GM13977 (cell line): ENCODE data around the gene RFT1.

Experiments used
- DNase-seq: peaks from one replicate; pipeline ENCODE4 v3.0.0; 2012; ENCODE audit warnings: low spot score
- CTCF ChIP-seq: IDR thresholded peaks from 2 replicates; pipeline ENCODE4 v1.5.1; 2012; ENCODE audit warnings: mild to moderate bottlenecking, control low read depth; ENCODE audit not compliant: insufficient read depth; ENCODE audit errors: extremely low read depth, missing control alignments
- in situ Hi-C: fragments of 300-500 bp; cut with MboI; formaldehyde crosslinking; loops from one replicate; pipeline ENCODE4 v1.12.0; 2022; ENCODE audit warnings: low sequenced_read_pairs, low pct_unique_long_range_greater_than_20kb, mixed read lengths, inconsistent platforms; ENCODE audit not compliant: unreplicated experiment

Gene RFT1

GRCh38 chr3:53092216-53092615 is 38.0 kb downstream of the RFT1 start:
- in situ Hi-C loops = no loop called here

GRCh38 chr3:53091011-53091410 is 39.2 kb downstream of the RFT1 start:
- no peak for DNase-seq
- TF ChIP-seq CTCF = no peak
- in situ Hi-C loops = no loop called here

More at GRCh38 chr3:53092216-53092615, 38.0 kb downstream of the RFT1 start:
- no peak for TF ChIP-seq CTCF
- DNase-seq = no peak

GRCh38 chr3:53089511-53089910 is 40.7 kb downstream of the RFT1 start:
- in situ Hi-C loops = no loop called here
- no peak for TF ChIP-seq CTCF

GRCh38 chr3:53085476-53085875 is 44.8 kb downstream of the RFT1 start:
- DNase-seq = no peak
- no peak for TF ChIP-seq CTCF
- in situ Hi-C loops = no loop called here

More at GRCh38 chr3:53089511-53089910, 40.7 kb downstream of the RFT1 start:
- DNase-seq = no peak

- in situ Hi-C loops = no loop called here
- TF ChIP-seq CTCF = no peak
- DNase-seq = no peak
Observed at GRCh38 chr3:53084310-53085001, 45.8 kb downstream of the RFT1 start.

GRCh38 chr3:53083949-53084309 is 46.3 kb downstream of the RFT1 start:
- in situ Hi-C loops = no loop called here

More at GRCh38 chr3:53083949-53084309, 46.3 kb downstream of the RFT1 start:
- no peak for TF ChIP-seq CTCF
- no peak for DNase-seq
